Astrocyte (in vitro differentiated cells and primary cell): ENCODE data around the gene MAST2.

Experiments used
- EZH2 ChIP-seq: IDR thresholded peaks from 2 replicates; pipeline ENCODE4 v1.6.1; 2012; ENCODE audit warnings: mild to moderate bottlenecking, low read length, inconsistent platforms; ENCODE audit not compliant: insufficient read depth
- TF ChIP-seq, protein P1 (sequence below): IDR thresholded peaks from 2 replicates; pipeline ENCODE4 v1.5.1; 2011; ENCODE audit warnings: low read depth, mild to moderate bottlenecking, inconsistent platforms, low read length, moderate library complexity; ENCODE audit not compliant: insufficient read depth

DNA sequence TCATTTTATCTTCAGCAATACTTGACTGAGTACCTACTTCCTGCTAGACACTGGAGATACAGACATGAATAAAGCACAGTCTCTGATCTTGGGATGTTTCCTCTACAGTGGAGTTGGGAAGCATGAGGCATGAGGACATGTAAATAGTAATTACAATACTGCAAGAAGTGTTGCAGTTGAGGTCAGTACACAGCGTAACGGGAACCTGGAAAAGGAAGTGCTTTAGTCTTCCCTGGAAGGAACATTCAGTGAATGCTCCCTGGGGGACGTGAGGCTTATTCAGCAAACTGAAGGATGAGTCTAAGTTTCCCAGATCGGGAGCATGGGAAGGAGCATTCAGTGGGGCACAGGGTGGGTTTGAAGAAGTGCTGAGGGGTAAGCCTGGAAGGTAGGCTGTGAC lies 216.6 kb downstream of the MAST2 start:
- TF ChIP-seq, protein P1, sequence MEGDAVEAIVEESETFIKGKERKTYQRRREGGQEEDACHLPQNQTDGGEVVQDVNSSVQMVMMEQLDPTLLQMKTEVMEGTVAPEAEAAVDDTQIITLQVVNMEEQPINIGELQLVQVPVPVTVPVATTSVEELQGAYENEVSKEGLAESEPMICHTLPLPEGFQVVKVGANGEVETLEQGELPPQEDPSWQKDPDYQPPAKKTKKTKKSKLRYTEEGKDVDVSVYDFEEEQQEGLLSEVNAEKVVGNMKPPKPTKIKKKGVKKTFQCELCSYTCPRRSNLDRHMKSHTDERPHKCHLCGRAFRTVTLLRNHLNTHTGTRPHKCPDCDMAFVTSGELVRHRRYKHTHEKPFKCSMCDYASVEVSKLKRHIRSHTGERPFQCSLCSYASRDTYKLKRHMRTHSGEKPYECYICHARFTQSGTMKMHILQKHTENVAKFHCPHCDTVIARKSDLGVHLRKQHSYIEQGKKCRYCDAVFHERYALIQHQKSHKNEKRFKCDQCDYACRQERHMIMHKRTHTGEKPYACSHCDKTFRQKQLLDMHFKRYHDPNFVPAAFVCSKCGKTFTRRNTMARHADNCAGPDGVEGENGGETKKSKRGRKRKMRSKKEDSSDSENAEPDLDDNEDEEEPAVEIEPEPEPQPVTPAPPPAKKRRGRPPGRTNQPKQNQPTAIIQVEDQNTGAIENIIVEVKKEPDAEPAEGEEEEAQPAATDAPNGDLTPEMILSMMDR: no peak
- no peak for TF ChIP-seq EZH2
